ENCODE measurements around the gene WTIP. TPM values are rescaled to one million over a fixed set of nuclear protein-coding genes. Genes with fewer than 3 reads are reported as not detected.

Gene WTIP
- total and polyA plus RNA-seq, 2 of the 13 experiments (the other 11 are each of a cell fraction or from before 2014, with no cell fraction given), result 15.0 to 18.1 TPM

- TF ChIP-seq AKNA (CRISPR knock-in tag; IDR thresholded peaks at IDR 0.05; ENCODE audit: borderline replicate concordance), result no peak
- TF ChIP-seq, protein P1, sequence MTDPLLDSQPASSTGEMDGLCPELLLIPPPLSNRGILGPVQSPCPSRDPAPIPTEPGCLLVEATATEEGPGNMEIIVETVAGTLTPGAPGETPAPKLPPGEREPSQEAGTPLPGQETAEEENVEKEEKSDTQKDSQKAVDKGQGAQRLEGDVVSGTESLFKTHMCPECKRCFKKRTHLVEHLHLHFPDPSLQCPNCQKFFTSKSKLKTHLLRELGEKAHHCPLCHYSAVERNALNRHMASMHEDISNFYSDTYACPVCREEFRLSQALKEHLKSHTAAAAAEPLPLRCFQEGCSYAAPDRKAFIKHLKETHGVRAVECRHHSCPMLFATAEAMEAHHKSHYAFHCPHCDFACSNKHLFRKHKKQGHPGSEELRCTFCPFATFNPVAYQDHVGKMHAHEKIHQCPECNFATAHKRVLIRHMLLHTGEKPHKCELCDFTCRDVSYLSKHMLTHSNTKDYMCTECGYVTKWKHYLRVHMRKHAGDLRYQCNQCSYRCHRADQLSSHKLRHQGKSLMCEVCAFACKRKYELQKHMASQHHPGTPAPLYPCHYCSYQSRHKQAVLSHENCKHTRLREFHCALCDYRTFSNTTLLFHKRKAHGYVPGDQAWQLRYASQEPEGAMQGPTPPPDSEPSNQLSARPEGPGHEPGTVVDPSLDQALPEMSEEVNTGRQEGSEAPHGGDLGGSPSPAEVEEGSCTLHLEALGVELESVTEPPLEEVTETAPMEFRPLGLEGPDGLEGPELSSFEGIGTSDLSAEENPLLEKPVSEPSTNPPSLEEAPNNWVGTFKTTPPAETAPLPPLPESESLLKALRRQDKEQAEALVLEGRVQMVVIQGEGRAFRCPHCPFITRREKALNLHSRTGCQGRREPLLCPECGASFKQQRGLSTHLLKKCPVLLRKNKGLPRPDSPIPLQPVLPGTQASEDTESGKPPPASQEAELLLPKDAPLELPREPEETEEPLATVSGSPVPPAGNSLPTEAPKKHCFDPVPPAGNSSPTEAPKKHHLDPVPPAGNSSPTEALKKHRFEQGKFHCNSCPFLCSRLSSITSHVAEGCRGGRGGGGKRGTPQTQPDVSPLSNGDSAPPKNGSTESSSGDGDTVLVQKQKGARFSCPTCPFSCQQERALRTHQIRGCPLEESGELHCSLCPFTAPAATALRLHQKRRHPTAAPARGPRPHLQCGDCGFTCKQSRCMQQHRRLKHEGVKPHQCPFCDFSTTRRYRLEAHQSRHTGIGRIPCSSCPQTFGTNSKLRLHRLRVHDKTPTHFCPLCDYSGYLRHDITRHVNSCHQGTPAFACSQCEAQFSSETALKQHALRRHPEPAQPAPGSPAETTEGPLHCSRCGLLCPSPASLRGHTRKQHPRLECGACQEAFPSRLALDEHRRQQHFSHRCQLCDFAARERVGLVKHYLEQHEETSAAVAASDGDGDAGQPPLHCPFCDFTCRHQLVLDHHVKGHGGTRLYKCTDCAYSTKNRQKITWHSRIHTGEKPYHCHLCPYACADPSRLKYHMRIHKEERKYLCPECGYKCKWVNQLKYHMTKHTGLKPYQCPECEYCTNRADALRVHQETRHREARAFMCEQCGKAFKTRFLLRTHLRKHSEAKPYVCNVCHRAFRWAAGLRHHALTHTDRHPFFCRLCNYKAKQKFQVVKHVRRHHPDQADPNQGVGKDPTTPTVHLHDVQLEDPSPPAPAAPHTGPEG (CRISPR knock-in tag; IDR thresholded peaks at IDR 0.05), result no peak
- TF ChIP-seq, protein P2, sequence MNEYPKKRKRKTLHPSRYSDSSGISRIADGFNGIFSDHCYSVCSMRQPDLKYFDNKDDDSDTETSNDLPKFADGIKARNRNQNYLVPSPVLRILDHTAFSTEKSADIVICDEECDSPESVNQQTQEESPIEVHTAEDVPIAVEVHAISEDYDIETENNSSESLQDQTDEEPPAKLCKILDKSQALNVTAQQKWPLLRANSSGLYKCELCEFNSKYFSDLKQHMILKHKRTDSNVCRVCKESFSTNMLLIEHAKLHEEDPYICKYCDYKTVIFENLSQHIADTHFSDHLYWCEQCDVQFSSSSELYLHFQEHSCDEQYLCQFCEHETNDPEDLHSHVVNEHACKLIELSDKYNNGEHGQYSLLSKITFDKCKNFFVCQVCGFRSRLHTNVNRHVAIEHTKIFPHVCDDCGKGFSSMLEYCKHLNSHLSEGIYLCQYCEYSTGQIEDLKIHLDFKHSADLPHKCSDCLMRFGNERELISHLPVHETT (CRISPR knock-in tag; conservative IDR thresholded peaks at IDR 0.05), result no peak
- TF ChIP-seq LCORL (IDR thresholded peaks at IDR 0.05), result no peak
- no peak for TF ChIP-seq LCORL (CRISPR knock-in tag; IDR thresholded peaks at IDR 0.05)
- no peak for TF ChIP-seq RARG (CRISPR knock-in tag; IDR thresholded peaks at IDR 0.05; ENCODE audit: low read depth)
- no peak for TF ChIP-seq ZNF720 (CRISPR knock-in tag; IDR thresholded peaks at IDR 0.05)
- no peak for TF ChIP-seq ZNF253 (CRISPR knock-in tag; IDR thresholded peaks at IDR 0.05; ENCODE audit: borderline replicate concordance)
- no peak for TF ChIP-seq YY1 (IDR thresholded peaks at IDR 0.05; ENCODE audit: insufficient read depth, insufficient replicate concordance, low read depth, low read length)
- TF ChIP-seq ZSCAN29 (CRISPR knock-in tag; conservative IDR thresholded peaks at IDR 0.05), result no peak
- TF ChIP-seq NCOA1 (CRISPR knock-in tag; IDR thresholded peaks at IDR 0.05), result no peak
- peak; percentile 39; the same call in 1 of the 2 replicates for TF ChIP-seq RXRB (CRISPR knock-in tag; IDR thresholded peaks at IDR 0.05; ENCODE audit: borderline replicate concordance)
- TF ChIP-seq FOXJ3 (CRISPR knock-in tag; IDR thresholded peaks at IDR 0.05; ENCODE audit: borderline replicate concordance), result no peak
- no peak for TF ChIP-seq DR1 (CRISPR knock-in tag; IDR thresholded peaks at IDR 0.05)
- TF ChIP-seq, protein P3, sequence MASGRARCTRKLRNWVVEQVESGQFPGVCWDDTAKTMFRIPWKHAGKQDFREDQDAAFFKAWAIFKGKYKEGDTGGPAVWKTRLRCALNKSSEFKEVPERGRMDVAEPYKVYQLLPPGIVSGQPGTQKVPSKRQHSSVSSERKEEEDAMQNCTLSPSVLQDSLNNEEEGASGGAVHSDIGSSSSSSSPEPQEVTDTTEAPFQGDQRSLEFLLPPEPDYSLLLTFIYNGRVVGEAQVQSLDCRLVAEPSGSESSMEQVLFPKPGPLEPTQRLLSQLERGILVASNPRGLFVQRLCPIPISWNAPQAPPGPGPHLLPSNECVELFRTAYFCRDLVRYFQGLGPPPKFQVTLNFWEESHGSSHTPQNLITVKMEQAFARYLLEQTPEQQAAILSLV (CRISPR knock-in tag; IDR thresholded peaks at IDR 0.05; ENCODE audit: borderline replicate concordance), result no peak
- no peak for TF ChIP-seq TRIM24 (CRISPR knock-in tag; IDR thresholded peaks at IDR 0.05)
These were observed 22.1 kb downstream of the WTIP start (continued) for GRCh38 chr19:34503531-34504272.
